K562 (cell line): ENCODE measurements around the gene OTUB2. TPM values are rescaled to one million over a fixed set of nuclear protein-coding genes. Genes with fewer than 3 reads are reported as not detected.

ENCODE experiments used
- ATAC-seq: fragments of 200-7000 bp; cut with Tn5 transposase; 3 replicates; pipeline ENCODE4 v1.9.1; 2020; ENCODE audit warnings: moderate library complexity
- BruUV-seq: library from RNA; stranded (reverse); fragments of 400-500 nt; replicated peaks from 2 replicates; lab custom pipeline; 2021; lab: Mats Ljungman, UMichigan
- CTCF ChIA-PET: fragments of 300-600 bp; formaldehyde crosslinking; extraction: SDS; loops from one replicate; lab custom pipeline; 2021; ENCODE audit warnings: low intra/inter-chr PET ratio; lab: Yijun Ruan, JAX
- POLR2A ChIA-PET: fragments of 300-600, 350-650 bp; sonication (Branson Sonifier 250); formaldehyde crosslinking; extraction: SDS; loops from one replicate; lab custom pipeline; 2021; ENCODE audit warnings: antibody characterized with exemption, inconsistent platforms; lab: Yijun Ruan, JAX
- DNase-seq, 4 experiments: peaks; one replicate each; pipeline versions ENCODE4 v3.0.0 to v3.0.0-alpha.2; 2011 to 2018; ENCODE audit warnings: low spot score in 3 of 4, mixed read lengths in 3 of 4; ENCODE audit errors: extremely low read depth in 1 of 4
- FAIRE-seq: peaks from 2 replicates; lab custom pipeline; 2011; peaks lifted over from hg19 to GRCh38; lab: Jason Lieb, UNC
- H2AFZ ChIP-seq: 2 replicates; pipeline ENCODE4 v1.6.0; 2011; ENCODE audit warnings: low read depth, low read length, control low read depth, inconsistent platforms
- H3K27ac ChIP-seq: fragments of 200-600 bp; 3 replicates; pipeline ENCODE4 v1.8.0; 2011; ENCODE audit warnings: low read depth, mild to moderate bottlenecking, control low read depth, inconsistent platforms, low read length, moderate library complexity, mixed read lengths; ENCODE audit errors: extremely low read depth
- H3K27me3 ChIP-seq, 2 experiments: fragments of 300-600 bp in 1 of 2; 2 replicates in 1 of 2; 3 replicates in 1 of 2; pipeline versions ENCODE4 v1.6.0 to v1.8.0; 2011; ENCODE audit warnings: inconsistent platforms in 2 of 2, low read length in 2 of 2, mild to moderate bottlenecking in 1 of 2, mixed read lengths in 1 of 2, moderate library complexity in 1 of 2; ENCODE audit not compliant: control insufficient read depth in 2 of 2, insufficient read depth in 2 of 2
- H3K36me3 ChIP-seq: fragments of 300-600 bp; 3 replicates; pipeline ENCODE4 v1.8.0; 2011; ENCODE audit warnings: mild to moderate bottlenecking, low read length, inconsistent platforms; ENCODE audit not compliant: control insufficient read depth, insufficient read depth
- H3K4me1 ChIP-seq, 2 experiments: fragments of 200-600 bp in 1 of 2; replicated peaks in 1 of 2; 2 replicates in 1 of 2; 3 replicates in 1 of 2; pipeline versions ENCODE4 v1.5.1 to v1.8.0; 2011; ENCODE audit warnings: inconsistent platforms in 2 of 2, low read length in 2 of 2, mild to moderate bottlenecking in 1 of 2, mixed read lengths in 1 of 2, moderate library complexity in 1 of 2; ENCODE audit not compliant: control insufficient read depth in 2 of 2, insufficient read depth in 2 of 2
- H3K4me2 ChIP-seq: 2 replicates; pipeline ENCODE4 v1.6.1; 2011; ENCODE audit warnings: low read length, control low read depth, inconsistent platforms, mixed read lengths; ENCODE audit not compliant: insufficient read depth
- H3K4me3 ChIP-seq: fragments of 200-600 bp; sonication (generic), shearing (Covaris generic); 2 replicates; pipeline ENCODE4 v1.5.1; 2016; ENCODE audit warnings: control low read depth, inconsistent platforms
- H3K79me2 ChIP-seq: fragments of 200-600 bp; 3 replicates; pipeline ENCODE4 v1.8.0; 2011; ENCODE audit warnings: low read length, inconsistent platforms; ENCODE audit not compliant: control insufficient read depth, insufficient read depth
- H3K9ac ChIP-seq, 2 experiments: 2 replicates each; pipeline versions ENCODE4 v1.6.0 to v1.6.1; 2011; ENCODE audit warnings: low read depth in 2 of 2, low read length in 2 of 2, control low read depth in 1 of 2, inconsistent platforms in 1 of 2, mild to moderate bottlenecking in 1 of 2, mixed read lengths in 1 of 2; ENCODE audit not compliant: insufficient read depth in 1 of 2
- H3K9me1 ChIP-seq: one replicate; pipeline ENCODE4 v1.6.0; 2011; ENCODE audit warnings: inconsistent platforms, mild to moderate bottlenecking, low read length, moderate library complexity; ENCODE audit not compliant: control insufficient read depth, insufficient read depth
- H3K9me3 ChIP-seq: replicated peaks from 2 replicates; pipeline ENCODE4 v1.5.1; 2011; ENCODE audit warnings: low read depth, low read length, inconsistent platforms; ENCODE audit not compliant: control insufficient read depth, insufficient read depth
- H4K20me1 ChIP-seq: replicated peaks from 2 replicates; pipeline ENCODE4 v1.6.1; 2011; ENCODE audit warnings: low read length, inconsistent platforms, mixed read lengths; ENCODE audit not compliant: control insufficient read depth, insufficient read depth
- CREB1 ChIP-seq, 2 experiments: sonication (generic) in 1 of 2; formaldehyde crosslinking in 1 of 2; IDR thresholded peaks; 2 replicates each; pipeline versions ENCODE4 v1.6.1 to v1.8.0; 2012 to 2022; ENCODE audit warnings: inconsistent platforms in 1 of 2, mild to moderate bottlenecking in 1 of 2, missing genetic modification reagents in 1 of 2, moderate library complexity in 1 of 2
- CTBP1 ChIP-seq: fragments of 450-650 bp; IDR thresholded peaks from 2 replicates; pipeline ENCODE4 v1.6.1; 2016; ENCODE audit warnings: borderline replicate concordance
- EWSR1 ChIP-seq: fragments of 450-650 bp; IDR thresholded peaks from 2 replicates; pipeline ENCODE4 v1.6.1; 2018; ENCODE audit warnings: borderline replicate concordance, mild to moderate bottlenecking, low read depth, moderate library complexity; ENCODE audit not compliant: partially characterized antibody
- KAT7 ChIP-seq: sonication (generic); formaldehyde crosslinking; IDR thresholded peaks from 2 replicates; pipeline ENCODE4 v1.8.0; 2022; ENCODE audit warnings: missing genetic modification reagents, mild to moderate bottlenecking, borderline replicate concordance
- NCOA2 ChIP-seq, 2 experiments: fragments of 450-650 bp; IDR thresholded peaks; 2 replicates each; pipeline ENCODE4 v1.6.1; 2018; ENCODE audit warnings: mild to moderate bottlenecking in 2 of 2, moderate library complexity in 1 of 2; ENCODE audit not compliant: partially characterized antibody in 2 of 2
- SAP30 ChIP-seq: fragments of 200-600 bp; sonication (generic); IDR thresholded peaks from 2 replicates; pipeline ENCODE4 v1.6.1; 2012; ENCODE audit warnings: borderline replicate concordance, low read depth, mild to moderate bottlenecking, moderate library complexity, low read length, control low read depth, inconsistent platforms; ENCODE audit not compliant: insufficient read depth, poor library complexity, severe bottlenecking
- SREBF2 ChIP-seq: sonication (generic); formaldehyde crosslinking; IDR thresholded peaks from 2 replicates; pipeline ENCODE4 v1.4.0; 2020; ENCODE audit warnings: mild to moderate bottlenecking, missing genetic modification reagents
- TFAM ChIP-seq: fragments of 250-450 bp; sonication (Bioruptor Pico); conservative IDR thresholded peaks from 2 replicates; pipeline ENCODE4 v1.5.0; 2021; ENCODE audit warnings: mild to moderate bottlenecking, moderate library complexity
- WGBS: fragments of 100-300 bp; shearing (Covaris generic); methylation state at CpG from one replicate; pipeline ENCODE4 v1.1.6; 2016; ENCODE audit warnings: low coverage, mixed read lengths; ENCODE audit not compliant: insufficient coverage; ENCODE audit errors: missing lambda C conversion rate; 5-methylcytosine and 5-hydroxymethylcytosine counted together
- in situ Hi-C: fragments of 300-500 bp; cut with MboI; formaldehyde crosslinking; loops from 4 replicates; pipeline ENCODE4 v1.15.0; 2018; ENCODE audit warnings: inconsistent platforms, mixed read lengths
- intact Hi-C: fragments of 100-400 bp; cut with micrococcal nuclease; formaldehyde crosslinking; loops from 2 replicates; pipeline ENCODE4 v1.14.2; 2022
- polyA plus RNA-seq, 8 experiments: library from polyadenylated mRNA; depleted of rRNA in 4 of 8; stranded (reverse) in 5 of 8; unstranded in 3 of 8; fragments of >200 nt; fragmentation: Nextera tagmentation in 2 of 8; fragmentation: Illumina TruSeq in 1 of 8; extraction: Ambion mirVana in 2 of 8; extraction: Trizol in 1 of 8; gene quantifications; 2 replicates each; pipeline versions ENCODE4 v1.2.1 to v1.2.3, GENCODE V29; 2011 to 2014; ENCODE audit warnings: inconsistent platforms in 1 of 8, missing spikeins in 1 of 8
- total RNA-seq, 7 experiments: library from RNA; depleted of rRNA in 6 of 7; stranded (reverse); fragments of >200 nt in 6 of 7; fragmentation: Illumina TruSeq in 2 of 7; extraction: Trizol in 2 of 7; gene quantifications; 2 replicates each; pipeline versions ENCODE4 v1.2.1 to v1.2.3, GENCODE V29; 2011 to 2021; ENCODE audit warnings: low replicate concordance in 1 of 7
- TF ChIP-seq, protein P1 (sequence below): fragments of 250-450 bp; sonication (Bioruptor Pico); IDR thresholded peaks from 2 replicates; pipeline ENCODE4 v1.8.0; 2021; ENCODE audit warnings: borderline replicate concordance, mild to moderate bottlenecking, moderate library complexity; ENCODE audit not compliant: poor library complexity, severe bottlenecking
- TF ChIP-seq, protein P2 (sequence below): IDR thresholded peaks from 2 replicates; pipeline ENCODE4 v1.6.1; 2012; ENCODE audit warnings: low read depth, low read length, improper control_type of control experiment, borderline replicate concordance
- TF ChIP-seq, protein P3 (sequence below): sonication (generic); formaldehyde crosslinking; IDR thresholded peaks from 2 replicates; pipeline ENCODE4 v1.8.1; 2022; ENCODE audit warnings: missing genetic modification reagents
- TF ChIP-seq, protein P4 (sequence below): sonication (generic); IDR thresholded peaks from 2 replicates; pipeline ENCODE4 v1.6.1; 2016

OTUB2 gene
- total and polyA plus RNA-seq, 9 of the 15 experiments (the other 6 are each of a cell fraction or from before 2014, with no cell fraction given), result 0.01 to 0.31 (median 0.11) TPM

DNA sequence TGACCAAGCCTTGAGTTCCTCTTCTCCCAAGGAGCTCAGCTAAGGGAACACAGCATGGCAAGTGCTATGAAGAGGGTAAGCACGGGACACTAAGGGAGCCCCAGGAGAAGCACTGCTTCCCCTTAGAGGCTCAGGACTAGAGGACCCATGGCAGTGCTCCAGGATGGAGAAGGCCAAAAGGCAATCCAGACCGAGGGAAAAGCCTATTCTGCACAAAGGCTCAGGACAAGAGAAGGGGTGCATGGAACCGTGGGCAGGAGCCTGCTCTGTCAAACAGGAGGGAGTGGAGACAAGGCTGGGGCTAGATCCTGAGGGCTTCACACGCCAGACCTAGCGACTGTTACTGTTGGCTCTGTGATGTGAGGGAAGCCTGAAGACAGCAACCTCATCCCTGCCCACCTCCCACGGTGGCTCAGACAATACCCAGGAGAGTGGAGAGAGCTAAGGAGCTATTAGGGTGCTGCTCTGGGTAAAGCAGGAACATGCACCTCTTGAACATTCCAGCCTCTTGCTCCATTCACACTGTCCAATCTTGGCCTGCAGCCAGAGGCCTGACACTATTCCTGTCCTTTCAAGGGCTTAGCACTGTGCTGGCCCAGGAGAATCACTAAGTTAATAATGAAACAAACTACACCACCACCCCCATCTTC lies 24.2 kb downstream of the OTUB2 start:
- no peak overlapping the region for H3K9ac ChIP-seq
- ChIA-PET CTCF (interaction anchor here (1.7 kb wide), 1 partner anchor 86 kb away, joined by 14 read pairs; no protein-coding TSS in a partner anchor), POLR2A (interaction anchor here (0.6 to 1.2 kb wide), 2 partner anchors 9 to 82 kb away, joined by 3 to 4 read pairs; no protein-coding TSS in a partner anchor)
- TF ChIP-seq KAT7 (CRISPR knock-in tag), result no peak
- TF ChIP-seq SREBF2, result no peak
- TF ChIP-seq, protein P1, sequence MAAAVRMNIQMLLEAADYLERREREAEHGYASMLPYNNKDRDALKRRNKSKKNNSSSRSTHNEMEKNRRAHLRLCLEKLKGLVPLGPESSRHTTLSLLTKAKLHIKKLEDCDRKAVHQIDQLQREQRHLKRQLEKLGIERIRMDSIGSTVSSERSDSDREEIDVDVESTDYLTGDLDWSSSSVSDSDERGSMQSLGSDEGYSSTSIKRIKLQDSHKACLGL (CRISPR knock-in tag), result no peak
- no peak for TF ChIP-seq CREB1 (IDR thresholded peaks at IDR 0.05)
- TF ChIP-seq CREB1 (CRISPR knock-in tag; IDR thresholded peaks at IDR 0.05), result no peak
- no peak for TF ChIP-seq CTBP1
- TF ChIP-seq, protein P2, sequence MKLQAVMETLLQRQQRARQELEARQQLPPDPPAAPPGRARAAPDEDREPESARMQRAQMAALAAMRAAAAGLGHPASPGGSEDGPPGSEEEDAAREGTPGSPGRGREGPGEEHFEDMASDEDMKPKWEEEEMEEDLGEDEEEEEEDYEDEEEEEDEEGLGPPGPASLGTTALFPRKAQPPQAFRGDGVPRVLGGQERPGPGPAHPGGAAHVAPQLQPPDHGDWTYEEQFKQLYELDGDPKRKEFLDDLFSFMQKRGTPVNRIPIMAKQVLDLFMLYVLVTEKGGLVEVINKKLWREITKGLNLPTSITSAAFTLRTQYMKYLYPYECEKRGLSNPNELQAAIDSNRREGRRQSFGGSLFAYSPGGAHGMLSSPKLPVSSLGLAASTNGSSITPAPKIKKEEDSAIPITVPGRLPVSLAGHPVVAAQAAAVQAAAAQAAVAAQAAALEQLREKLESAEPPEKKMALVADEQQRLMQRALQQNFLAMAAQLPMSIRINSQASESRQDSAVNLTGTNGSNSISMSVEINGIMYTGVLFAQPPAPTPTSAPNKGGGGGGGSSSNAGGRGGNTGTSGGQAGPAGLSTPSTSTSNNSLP, result no peak
- TF ChIP-seq, protein P3, sequence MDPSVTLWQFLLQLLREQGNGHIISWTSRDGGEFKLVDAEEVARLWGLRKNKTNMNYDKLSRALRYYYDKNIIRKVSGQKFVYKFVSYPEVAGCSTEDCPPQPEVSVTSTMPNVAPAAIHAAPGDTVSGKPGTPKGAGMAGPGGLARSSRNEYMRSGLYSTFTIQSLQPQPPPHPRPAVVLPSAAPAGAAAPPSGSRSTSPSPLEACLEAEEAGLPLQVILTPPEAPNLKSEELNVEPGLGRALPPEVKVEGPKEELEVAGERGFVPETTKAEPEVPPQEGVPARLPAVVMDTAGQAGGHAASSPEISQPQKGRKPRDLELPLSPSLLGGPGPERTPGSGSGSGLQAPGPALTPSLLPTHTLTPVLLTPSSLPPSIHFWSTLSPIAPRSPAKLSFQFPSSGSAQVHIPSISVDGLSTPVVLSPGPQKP (CRISPR knock-in tag), result no peak
- no peak for TF ChIP-seq TFAM
- TF ChIP-seq EWSR1, result no peak
- no peak for TF ChIP-seq NCOA2 (IDR thresholded peaks at IDR 0.05; ENCODE audit: partially characterized antibody in 2 of 2)
- TF ChIP-seq, protein P4, sequence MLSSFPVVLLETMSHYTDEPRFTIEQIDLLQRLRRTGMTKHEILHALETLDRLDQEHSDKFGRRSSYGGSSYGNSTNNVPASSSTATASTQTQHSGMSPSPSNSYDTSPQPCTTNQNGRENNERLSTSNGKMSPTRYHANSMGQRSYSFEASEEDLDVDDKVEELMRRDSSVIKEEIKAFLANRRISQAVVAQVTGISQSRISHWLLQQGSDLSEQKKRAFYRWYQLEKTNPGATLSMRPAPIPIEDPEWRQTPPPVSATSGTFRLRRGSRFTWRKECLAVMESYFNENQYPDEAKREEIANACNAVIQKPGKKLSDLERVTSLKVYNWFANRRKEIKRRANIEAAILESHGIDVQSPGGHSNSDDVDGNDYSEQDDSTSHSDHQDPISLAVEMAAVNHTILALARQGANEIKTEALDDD, result no peak
- TF ChIP-seq SAP30, result no peak
- no peaks in the 10 kb centered on the region for H3K79me2 ChIP-seq
- H3K27ac ChIP-seq, result no peak overlapping the region
- H3K27me3 ChIP-seq, result no peaks in the 10 kb centered on the region
- H2AFZ ChIP-seq, result no peak overlapping the region
- H3K36me3 ChIP-seq, result peaks cover 89% of the 10 kb centered on the region
- H3K9me1 ChIP-seq, result no peaks in the 10 kb centered on the region
- no peaks in the 10 kb centered on the region for H3K9me3 ChIP-seq
- no peak for DNase-seq
- BruUV-seq, result no TSS peak
- intact Hi-C loops (no loop called here), in situ Hi-C loops (no loop called here)
- FAIRE-seq, result no peak
- H4K20me1 ChIP-seq, result no peaks in the 10 kb centered on the region
- no peak overlapping the region for H3K4me3 ChIP-seq
- no peak for ATAC-seq
- no peaks in the 10 kb centered on the region; a peak in 1 of 5 replicates for H3K4me1 ChIP-seq
- 85% methylated on average over 3 of the region's 6 CpGs for WGBS
- no peak overlapping the region for H3K4me2 ChIP-seq
